IPS-NIHi11 (cell line): ENCODE results near the gene RAB6D.
"Not testable (repeated sequence)": the region's sequence is repeated elsewhere in the genome, so short reads cannot be mapped to it uniquely, and the experiment has no call there.

Experiments used
- DNase-seq: peaks from one replicate; pipeline ENCODE4 v3.0.0; 2012; ENCODE audit warnings: mixed read lengths, low spot score

The RAB6D gene

DNA sequence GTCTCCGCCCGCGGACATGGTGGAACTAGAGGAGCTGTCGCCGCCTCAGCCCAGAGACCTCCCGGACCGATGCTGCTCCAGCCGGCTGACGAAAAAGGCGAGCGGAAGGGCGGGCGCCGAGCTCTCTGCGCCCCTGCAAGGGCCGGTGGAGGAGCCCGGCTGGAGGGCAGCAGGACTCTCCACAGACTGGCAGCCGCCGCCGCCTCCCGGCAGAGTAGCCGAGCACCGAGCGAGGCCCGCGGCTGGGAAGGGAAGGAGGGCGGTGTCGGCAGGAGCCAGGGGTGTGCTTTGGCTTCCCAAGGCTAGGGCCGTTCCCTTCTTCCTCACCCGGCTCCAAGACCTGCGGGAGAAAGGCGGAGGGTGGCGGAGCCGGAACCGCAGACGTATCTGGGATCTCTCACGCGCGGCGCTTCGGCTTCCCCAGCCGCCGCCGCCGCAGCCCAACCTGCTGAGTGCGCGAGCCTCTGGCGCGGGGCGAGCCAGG is at the start of gene RAB6D:
RAB6D (minus strand) TSS at position 466 of the 484 bp plus-strand sequence; CDS start at position 18, 448 bp downstream.
- peak; percentile 20 for DNase-seq

DNA sequence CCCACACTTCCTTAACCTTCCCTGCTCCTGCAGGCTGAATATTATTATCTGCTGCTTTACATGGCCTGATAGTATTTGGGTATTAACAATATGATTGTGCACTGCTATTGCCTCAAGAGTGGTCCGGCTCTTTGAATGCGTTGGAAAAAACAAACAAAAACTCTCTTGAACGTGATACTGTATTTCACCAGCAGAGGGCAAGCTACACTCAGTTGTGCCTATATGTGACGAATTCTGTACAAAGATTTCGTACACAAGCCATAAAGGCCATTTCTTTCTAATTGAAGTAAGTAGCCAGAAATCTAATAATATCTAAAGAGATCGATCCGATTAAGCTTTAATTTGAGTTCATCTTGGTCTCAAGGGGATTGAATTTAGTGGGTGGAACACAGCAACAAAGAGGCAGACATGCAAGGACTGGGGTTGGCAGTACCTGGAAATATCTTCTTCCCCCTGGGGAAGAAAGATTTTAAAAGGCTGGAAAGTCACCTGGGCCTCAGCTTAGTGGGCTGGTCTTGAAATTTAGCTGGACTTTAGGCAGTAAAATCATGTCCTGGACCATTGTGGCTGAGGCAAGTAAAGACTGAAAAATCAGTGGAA is 49.3 kb upstream of the RAB6D start:
- DNase-seq = peak; percentile 53

DNA sequence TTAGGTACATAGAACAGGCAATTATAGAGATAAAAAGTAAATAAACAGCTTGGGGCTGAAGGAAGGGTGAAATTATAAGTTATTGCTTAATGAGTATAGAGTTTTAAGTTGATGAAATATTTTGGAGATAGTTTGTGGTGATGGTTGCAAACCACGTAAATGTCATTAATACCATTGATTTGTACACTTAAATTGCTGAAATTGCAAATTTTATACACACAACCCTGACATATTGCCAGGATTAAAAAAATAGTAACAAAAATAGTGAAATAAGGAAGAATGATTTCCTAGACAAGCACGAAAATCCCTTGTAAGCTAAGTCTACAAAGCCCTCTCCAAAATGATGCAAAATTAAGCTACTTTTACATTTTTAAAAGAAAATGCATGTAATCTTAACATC is 46.2 kb upstream of the RAB6D start:
- DNase-seq = no peak

GRCh38 chr2:131408778-131409177 is 44.8 kb upstream of the RAB6D start:
- no peak for DNase-seq

DNA sequence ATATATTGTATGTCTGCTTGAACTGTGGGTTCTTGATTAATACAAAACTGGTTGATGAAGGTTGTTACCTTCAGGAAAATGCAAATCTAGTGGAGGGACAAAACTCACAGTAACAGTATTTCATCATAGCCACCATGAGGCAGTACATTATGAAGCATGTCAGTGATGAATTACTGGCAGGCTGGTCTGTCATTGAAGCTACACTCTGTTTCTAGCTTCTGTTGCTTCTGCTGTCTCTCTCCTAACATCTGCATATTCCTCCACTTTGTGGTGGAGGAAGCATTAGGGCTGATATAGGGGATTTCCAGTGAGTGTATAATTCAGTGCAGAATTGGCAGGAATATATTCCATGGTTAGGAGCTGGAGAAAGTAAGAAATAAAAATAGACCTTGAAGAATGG is 44.2 kb upstream of the RAB6D start:
- no peak for DNase-seq

DNA sequence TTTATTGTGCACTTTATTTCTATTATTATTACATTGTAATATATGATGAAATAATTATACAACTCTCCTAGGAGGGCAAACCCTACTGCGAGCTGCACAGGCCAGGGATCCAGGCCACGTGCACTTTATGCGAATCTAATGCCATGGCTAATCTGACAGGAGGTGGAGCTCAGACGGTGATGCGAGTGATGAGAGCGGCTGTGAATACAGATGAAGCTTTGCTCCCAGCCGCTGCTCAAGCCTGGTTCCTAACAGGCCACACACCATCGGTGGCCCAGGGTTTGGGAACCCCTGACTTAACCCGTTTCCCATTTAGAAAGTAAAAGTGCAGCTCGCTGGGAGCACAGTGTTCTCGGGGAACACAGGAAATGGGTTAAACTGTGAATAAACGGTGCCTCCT is 40.8 kb upstream of the RAB6D start:
- DNase-seq = no peak

DNA sequence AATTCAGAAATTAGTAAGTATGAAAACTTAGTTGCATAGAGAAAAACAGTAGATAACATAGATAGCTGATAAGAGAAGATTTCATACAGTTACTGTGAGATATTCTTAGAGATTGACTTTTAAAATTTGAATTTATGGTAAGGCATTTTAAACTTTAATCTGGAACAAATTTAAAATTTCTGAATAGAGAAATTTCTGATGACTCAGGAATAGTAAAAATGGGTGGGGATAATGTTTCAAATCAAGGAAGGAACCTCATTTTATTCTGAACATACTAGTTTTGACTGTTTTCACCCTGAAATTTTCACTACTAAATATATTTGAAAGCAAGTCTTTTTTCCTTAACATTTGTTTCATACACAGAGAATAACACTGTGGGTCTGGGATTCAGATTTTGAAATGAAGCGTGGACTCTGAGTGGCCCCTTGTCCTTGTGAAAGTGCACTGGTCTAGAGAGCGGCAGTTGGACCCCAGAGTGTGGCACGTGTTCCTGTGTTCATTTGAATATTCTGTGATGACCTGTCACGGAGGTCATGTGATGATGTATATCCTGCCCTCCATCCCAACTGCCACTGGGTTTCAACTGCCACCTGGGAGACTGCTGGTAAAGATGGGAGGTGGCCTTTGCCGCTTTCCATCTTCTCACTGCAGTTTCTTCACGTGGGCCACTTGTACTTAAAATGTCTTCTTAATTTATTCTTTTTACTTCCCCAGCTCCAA is 38.5 kb upstream of the RAB6D start:
- no peak for DNase-seq

- DNase-seq = no peak
Measured at GRCh38 chr2:131400849-131401248, 36.9 kb upstream of the RAB6D start.

DNA sequence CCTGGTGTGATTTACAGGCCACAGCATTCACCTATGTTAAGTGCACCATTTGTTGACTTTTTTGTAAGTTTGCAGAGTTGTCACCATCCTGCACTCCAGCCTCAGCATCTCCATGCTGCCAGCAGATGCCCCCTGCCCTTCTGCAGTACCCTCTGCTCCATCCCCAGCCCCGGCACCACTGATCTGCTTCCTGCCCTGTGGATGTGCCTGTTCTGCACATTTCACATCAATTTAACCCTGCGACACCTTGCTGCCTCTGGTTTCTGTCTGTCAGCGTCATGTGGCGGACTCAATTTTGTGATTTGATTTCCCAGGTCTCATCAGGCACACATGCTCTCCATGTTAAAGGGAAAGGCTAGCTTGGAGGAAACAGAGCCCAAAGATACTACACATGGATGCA is 36.5 kb upstream of the RAB6D start:
- not testable (repeated sequence) for DNase-seq

DNA sequence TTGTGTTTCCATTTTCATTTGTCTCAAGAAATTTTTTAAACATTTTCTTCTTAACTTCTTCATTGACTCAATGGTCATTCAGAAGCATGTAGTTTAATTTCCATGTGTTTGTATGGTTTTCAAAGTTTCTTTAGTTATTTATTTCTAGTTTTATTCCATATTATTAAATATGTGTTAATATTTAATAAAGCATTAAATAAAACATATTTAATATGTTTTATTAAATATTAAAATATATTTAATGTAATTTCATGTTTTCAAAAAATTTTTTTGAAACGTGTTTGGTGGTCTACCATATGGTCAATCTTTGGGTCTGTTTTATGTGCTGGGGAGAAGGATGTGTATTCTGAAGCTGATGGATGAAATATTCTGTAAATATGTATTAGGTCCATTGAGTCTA is 32.2 kb upstream of the RAB6D start:
- DNase-seq = not testable (repeated sequence)

DNA sequence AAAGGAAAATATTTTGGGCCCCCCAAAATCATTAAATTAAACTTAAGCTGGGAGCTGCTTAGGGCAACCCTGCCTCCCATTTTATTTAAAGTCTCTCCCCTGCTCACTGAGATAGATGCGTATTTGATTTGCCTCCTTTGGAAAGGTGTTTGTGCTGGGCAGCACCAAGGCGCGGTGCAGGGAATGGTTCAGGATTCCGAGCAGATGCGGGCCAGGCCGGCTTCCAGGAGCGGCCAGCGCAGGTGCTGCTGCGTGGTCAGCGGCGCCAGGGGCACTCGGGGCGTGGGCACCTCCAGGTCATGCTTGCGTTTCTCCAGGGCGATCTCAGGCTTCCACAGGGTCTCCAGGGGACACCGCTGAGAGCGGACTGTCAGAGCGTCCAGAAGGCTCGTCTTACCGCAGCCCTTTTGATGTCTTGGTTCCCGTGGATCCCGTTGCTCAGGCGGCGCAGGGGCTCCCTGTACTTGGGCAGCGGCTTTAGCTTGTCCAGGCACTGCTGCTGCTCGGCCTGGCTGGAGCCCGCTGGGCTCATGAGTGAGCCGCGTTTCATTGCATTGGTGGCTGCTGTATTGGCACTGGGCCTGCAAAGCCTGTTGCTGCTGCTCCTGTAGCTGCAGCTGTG is 31.2 kb upstream of the RAB6D start:
- DNase-seq = not testable (repeated sequence)

GRCh38 chr2:131394147-131394931 is 30.4 kb upstream of the RAB6D start:
- DNase-seq = peak; percentile 62

GRCh38 chr2:131391953-131392352 is 28.0 kb upstream of the RAB6D start:
- not testable (repeated sequence) for DNase-seq

DNA sequence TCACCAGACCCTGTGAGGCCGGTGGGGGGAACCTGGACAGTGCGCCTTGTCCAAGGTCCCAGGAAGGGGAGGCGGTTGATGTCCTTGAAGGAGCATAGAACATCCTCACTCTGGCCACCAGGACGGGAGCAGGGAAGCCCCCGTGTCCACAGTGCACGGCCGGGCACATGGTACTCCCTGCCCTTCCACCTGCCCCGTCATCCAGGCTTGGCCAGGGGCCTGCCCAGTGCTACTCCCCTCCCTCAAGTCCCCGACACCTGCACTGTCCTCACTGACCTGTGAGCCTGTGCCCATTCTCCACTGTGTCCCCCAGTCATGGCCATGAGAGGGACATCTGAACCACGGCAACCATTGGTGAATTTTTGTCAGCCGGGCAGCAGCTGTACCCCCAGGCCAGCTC is 27.5 kb upstream of the RAB6D start:
- not testable (repeated sequence) for DNase-seq

DNA sequence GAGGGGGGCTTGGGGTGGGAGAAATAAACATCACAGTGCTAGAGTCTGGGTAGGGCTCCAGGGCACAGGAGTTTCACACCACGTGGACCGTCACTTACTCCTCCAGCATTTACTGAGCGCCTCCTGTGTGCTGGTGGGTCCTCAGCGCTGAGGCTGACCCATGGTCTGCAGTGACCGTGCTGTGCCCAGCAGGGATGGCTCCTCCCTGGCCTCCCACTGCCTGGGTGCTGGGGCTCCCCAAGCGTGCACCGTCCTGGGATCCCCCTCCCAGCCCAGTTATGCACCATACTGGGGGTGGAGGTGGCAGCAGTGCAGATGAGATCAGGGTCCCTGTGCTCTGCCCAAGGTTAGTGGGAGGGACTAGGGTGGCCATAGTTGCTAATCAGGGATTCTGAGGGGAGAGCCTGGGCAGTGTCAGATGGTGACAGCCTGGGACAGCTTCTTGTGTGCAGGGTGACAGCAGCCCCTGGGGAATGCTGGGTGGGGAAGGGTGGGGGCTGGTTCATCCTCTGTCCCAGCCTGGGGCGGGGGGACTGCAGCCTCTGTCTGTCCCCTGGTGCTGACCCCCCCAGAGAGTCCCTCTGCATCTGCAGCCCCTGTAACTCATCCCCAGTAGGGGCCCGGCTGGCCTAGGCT is 26.6 kb upstream of the RAB6D start:
- DNase-seq = not testable (repeated sequence)

DNA sequence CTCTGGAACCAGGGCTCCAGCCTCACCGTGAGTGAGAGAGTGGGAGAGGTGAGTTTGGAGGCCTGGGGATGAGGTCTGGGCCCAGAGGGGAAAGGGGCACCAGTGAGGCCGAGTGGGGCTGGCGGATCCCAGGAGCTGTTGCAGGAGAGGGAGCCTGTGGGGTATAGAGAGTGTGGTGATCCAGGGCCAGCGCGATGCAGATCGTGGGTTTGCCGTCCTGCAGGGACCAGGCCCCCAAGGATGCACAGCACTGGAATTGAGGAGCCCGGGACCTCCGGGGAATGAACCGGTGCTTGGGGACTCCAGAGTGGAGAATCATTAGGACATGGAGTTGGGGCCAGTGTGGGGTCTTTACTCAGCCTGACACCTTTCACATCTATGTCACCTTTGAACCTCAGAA is 25.7 kb upstream of the RAB6D start:
- no peak for DNase-seq

DNA sequence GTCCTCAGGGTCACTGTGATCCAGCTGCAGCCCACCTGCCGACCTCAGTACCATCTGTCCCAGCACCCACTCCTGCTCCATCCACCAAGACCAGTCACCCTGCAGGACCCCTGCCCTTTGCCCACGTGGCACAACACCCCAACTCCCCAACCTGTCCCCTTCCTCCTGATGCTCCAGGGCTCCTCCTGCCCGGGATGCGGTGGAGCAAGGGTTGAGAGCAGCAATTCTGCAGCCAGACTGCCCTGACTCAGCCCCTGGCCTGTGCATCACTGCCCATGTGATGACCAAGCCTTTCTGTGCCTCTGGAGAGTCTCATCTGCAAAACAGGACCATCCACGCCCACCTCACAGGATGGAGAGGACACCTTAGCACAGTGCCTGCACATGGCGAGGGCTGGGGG is 24.9 kb upstream of the RAB6D start:
- DNase-seq = not testable (repeated sequence)

GRCh38 chr2:131373111-131373510 is 9.1 kb upstream of the RAB6D start:
- DNase-seq = not testable (repeated sequence)

DNA sequence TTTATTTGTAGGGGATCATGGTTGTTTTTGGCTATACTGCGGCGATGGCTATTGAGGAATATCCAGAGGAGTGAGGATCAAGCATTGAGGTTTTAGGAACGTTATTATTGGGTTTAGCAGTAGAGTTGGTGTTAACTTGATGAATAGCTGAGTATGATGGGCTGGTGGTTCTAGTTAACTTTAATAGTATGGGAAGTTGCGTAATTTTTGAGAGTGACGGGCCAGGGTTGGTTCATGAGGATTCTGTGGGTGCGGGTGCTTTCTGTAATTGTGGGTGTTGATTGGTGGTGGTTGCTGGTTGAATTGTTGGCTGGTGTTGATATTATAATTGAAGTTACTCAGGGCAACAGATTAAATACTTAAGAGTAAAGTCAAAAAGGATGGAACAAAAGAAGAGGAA is 6.0 kb upstream of the RAB6D start:
- DNase-seq = no peak

DNA sequence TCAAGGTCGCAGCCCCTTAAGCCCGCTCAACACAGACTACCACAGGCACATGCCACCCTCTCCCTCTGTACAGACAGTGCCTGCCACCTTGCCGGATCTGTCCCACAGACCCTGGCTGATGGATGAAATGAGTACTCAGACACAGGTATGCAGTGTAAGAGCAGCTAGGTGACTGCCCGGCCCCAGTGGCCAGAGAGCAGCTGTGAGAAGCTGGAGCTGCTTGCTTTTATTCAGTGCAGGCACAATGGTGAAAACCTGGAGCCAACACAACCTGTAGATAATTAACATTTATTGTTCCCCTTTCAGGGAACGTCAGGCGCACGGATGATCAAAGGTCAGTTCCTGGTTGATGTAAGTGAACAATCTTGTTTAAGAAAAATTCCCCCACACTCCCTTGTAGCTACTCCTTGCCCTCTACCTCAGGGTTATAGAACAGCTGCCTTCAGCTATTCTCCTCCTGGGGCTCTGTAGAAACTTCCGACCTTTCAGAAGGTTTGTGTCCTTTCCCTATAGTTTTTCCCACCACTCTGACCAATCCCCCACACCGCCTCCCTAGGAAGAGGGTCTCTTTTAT is 4.6 kb upstream of the RAB6D start:
- DNase-seq = not testable (repeated sequence)

GRCh38 chr2:131367352-131367751 is 3.4 kb upstream of the RAB6D start:
- no peak for DNase-seq

- no peak for DNase-seq
Measured at GRCh38 chr2:131366643-131367042, 2.7 kb upstream of the RAB6D start.
